DMS 273 (cell line): Measurements from ENCODE around the gene GIMAP4.
"Not testable (repeated sequence)": the region's sequence is repeated elsewhere in the genome, so short reads cannot be mapped to it uniquely, and the experiment has no call there.

ENCODE experiments used
- DNase-seq: peaks from one replicate; lab custom pipeline; 2025; ENCODE audit not compliant: unreplicated experiment; lab: John Stamatoyannopoulos, UW

GIMAP4 gene

DNA sequence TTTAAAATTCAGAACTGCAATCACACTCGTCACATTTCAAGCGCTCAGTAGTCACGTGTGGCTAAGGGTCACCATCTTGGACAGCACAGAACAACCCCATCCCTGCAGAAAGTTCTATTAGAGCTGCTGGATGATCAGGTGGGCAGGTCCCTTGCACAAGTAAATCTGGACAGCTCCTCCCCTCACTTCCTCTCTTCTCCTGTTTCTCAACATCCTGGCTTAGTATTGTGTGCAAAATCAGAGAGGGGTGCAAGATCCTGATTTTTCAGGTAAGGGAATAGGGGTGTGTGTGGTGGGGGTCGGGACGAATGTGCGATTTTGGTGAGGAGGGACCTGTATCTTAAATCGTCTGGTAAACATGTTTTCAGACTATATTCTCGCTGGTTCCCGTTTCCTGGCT, at the start of gene GIMAP4:
TSS of gene GIMAP4 (plus strand) at position 222 of the 400 bp plus-strand sequence. CDS start 2,512 bp downstream, outside the sequence.
- DNase-seq, result no peak

DNA sequence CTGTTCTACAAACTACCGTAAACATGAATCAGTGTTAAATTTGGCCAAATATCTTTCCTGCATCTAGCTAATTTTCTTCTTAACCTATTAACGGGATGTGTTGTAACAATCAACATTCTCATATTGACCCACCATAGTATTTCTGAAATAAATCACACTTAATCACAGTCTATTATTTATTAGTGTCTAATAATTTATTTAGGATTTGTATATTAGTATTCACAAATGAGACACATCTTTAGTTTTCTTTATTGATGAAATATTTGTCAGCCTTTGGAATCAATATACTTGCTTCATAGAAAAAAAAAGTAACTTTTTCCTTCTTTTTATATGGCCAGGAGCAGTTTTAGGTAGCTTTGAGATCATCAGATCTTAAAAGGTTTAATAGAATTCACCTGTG, 47.9 kb upstream of the GIMAP4 start:
- DNase-seq, result no peak

- no peak for DNase-seq
Measured at GRCh38 chr7:150520145-150520544, 47.0 kb upstream of the GIMAP4 start.

- not testable (repeated sequence) for DNase-seq
Measured at GRCh38 chr7:150522931-150523330, 44.3 kb upstream of the GIMAP4 start.

- DNase-seq, result no peak
Measured at GRCh38 chr7:150524018-150524417, 43.2 kb upstream of the GIMAP4 start.

GRCh38 chr7:150531704-150532103, 35.5 kb upstream of the GIMAP4 start:
- DNase-seq, result no peak

- DNase-seq, result no peak
Measured at GRCh38 chr7:150538259-150538658, 28.9 kb upstream of the GIMAP4 start.

DNA sequence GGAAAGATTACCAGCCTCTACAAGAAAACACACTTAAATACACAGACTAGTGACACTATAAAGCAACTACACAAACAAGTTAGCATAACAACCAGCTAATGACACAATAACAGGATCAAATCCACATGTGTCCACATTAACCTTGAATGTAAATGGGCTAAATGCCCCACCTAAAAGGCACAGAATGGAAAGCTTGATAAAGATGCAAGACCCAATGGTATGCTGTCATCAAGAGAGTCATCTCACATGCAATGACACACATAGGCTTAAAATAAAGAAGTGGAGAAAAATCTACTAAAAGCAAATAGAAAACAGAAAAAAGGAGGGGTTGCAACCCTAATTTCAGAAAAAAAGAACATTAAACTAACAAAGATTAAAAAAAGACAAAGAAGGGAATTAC, 14.0 kb upstream of the GIMAP4 start:
- no peak for DNase-seq

- no peak for DNase-seq
Measured at GRCh38 chr7:150556521-150557138, 10.6 kb upstream of the GIMAP4 start.

DNA sequence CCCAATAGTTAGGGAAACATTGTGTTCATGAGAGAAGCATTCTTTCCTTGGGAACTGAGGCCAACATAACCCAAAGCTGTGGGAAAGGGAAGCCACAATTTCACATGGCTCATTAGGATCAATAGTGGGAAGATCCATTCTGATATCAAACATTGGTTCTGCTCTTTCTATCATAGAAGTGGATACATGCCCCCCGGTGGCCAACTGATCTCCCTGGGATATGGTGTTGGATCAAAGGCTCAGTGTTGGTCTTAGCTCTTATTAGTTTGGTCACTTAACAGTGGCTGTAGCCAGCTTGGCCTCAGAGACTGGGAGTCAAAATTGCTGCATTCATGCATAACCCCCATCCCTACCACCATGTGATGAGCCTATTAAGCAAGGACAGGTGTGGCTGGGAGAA, 6.7 kb upstream of the GIMAP4 start:
- DNase-seq, result no peak

- DNase-seq, result no peak
Measured at GRCh38 chr7:150562919-150563318, 4.3 kb upstream of the GIMAP4 start.

GRCh38 chr7:150564006-150564405, 3.2 kb upstream of the GIMAP4 start:
- DNase-seq, result no peak

DNA sequence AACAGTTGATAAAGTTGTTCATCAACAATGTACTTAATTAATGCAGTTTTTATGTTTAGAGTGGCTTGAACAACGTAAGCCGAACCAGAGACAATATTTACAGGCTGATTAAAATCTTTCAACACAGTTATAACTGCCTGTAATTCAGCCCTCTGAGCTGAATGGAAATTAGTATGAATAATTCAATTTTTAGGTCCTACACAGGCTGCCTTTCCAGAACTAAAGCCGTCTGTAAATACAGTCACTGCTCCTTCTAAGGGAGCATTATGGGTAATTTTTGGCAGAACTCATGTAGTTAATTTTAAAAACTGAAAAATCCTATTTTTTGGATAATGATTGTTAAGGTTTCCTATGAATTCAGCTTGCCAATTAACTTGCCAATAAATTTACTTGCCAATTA, 2.6 kb upstream of the GIMAP4 start:
- DNase-seq, result no peak

DNA sequence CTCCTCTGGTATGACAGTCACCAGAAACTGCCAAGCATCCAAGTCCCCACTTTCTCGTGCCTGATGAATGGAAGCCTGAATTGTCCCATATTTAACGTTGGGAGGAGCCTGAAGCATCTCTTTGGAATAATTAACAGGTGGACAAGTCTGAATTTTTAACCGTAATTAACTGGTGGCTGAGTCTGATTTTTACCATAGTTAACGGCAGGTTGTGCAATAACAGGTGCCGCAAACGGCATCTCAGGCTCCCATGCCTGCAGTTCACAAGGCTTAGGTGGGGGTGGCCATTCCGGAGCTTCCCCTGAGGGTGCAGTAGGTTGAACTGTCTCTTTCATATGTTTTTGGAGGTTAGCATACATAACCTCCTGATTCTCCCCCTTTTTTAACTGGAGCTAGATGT, 2.0 kb upstream of the GIMAP4 start:
- DNase-seq, result no peak

GRCh38 chr7:150566123-150566522, 1.1 kb upstream of the GIMAP4 start:
- DNase-seq, result no peak

GRCh38 chr7:150566572-150566971, 618 bp upstream of the GIMAP4 start:
- DNase-seq, result no peak

- DNase-seq, result no peak
Measured at GRCh38 chr7:150567871-150568301, 696 bp downstream of the GIMAP4 start.

DNA sequence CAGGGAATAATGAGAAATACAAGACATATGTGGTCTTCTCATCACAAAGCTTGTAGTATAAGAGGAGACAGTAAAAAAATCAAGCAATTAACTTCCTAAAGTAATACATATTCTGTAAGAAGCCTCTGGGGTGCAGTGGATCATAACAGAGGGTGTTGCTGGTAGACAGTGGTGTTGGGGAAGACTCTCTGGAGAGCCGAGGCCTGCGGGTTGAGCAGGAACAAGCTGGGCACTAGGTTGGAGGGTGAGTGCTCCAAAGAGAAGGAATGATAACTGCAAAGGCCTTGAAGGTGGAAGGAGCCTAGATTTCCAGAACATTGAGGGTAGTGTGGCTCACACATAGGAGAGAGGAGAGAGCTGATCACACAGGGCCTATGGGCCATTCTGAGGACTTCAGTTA, 1.5 kb downstream of the GIMAP4 start:
- DNase-seq, result no peak

DNA sequence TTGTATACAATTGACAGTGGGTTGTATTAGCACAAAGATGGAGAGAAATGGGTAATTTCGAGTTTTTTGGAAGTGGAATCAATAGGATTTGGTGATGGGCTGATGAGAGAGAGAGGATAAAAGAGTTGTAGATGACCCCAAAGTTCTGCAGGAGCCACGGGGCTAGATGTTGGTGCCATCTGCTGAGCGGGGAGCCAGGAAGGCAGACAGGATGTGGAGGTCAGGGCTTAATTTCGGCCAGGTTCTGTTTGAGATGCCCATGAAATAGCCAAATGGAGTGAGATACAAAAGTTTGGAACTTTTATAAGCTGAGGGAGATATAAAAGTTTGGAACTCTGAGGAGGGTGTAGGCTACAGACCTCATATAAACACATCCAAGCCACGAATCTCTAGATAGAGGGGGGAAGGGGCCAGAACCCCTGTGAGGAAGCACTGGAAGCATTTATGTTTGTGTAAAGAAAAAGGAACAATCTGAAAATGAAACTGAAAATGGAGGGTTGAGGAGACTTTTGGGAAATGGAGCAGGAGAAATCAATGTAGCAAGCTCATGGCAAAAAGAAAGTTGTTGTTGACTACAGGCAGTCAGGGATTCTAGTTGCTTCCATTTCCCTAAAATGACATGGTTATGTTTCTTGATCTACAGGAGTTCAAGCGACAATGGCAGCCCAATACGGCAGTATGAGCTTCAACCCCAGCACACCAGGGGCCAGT, 2.2 kb downstream of the GIMAP4 start:
- no peak for DNase-seq

- DNase-seq, result no peak
Measured at GRCh38 chr7:150570556-150571465, 3.6 kb downstream of the GIMAP4 start.

- DNase-seq, result no peak
Measured at GRCh38 chr7:150572496-150572895, 5.3 kb downstream of the GIMAP4 start.
